Measurements from ENCODE around the gene HOXB1. TPM values are rescaled to one million over a fixed set of nuclear protein-coding genes. Genes with fewer than 3 reads are reported as not detected.

The HOXB1 gene
- total RNA-seq, 1 experiment from 2014 or later: not detected

- no peak for DNase-seq (ENCODE audit: low spot score)
Measured at GRCh38 chr17:48554412-48555257, 23.8 kb upstream of the HOXB1 start.

DNA sequence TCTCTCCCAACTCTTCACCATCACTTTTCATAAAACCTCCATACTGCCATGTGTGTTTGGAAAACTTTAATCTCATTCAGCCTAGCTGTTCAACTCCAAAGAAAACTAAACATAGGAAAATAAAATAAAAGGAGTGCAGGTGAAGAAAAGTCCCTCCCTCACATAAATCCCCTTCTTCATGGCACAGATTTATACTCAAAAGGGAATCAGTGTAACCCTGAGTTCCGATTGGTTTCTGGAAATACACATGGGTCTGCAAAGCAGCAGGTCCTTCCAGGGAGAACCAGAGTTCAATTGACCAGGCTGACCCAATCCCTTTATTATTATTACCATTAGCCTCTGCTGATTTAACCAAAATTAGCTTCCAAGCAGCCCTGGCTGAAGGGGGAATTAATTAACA lies 23.0 kb upstream of the HOXB1 start:
- DNase-seq (ENCODE audit: low spot score): no peak

GRCh38 chr17:48553190-48553547 lies 22.4 kb upstream of the HOXB1 start:
- DNase-seq (ENCODE audit: low spot score): no peak

DNA sequence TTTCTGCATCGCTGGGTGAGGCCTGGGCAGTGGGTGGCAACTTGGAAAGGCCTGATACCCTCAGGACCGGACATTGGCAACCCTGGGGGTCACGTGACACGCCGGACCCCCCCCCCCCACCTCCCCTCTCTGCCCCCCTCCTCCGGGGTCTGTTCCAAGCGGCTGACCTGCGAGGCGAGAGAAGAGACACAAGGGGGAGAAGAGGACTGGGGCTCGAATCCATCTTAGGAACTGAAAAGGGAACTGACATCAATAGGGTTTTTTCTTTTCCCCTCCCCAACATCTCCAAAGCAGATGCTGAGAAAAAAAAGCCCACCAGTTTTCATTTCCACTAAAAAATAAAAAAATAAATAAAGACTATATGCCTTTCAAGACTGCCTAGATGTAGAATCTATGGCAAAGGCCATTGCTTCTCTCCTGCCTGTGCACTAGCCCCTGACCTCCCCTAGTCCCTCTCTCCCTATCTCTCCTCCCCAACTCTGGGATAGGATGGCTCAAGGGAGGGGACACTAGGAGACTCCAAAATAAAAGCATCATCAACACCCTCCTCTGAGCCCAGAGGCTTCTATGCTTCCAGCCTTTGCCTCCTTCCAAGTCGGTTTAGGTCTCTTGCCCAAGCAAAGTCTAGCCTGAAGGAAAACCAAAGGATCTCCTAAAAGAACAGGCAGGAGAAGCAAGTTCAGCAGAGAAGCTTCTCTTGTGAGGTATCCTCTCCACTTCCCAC lies 21.8 kb upstream of the HOXB1 start:
- no peak for DNase-seq (ENCODE audit: low spot score)

DNA sequence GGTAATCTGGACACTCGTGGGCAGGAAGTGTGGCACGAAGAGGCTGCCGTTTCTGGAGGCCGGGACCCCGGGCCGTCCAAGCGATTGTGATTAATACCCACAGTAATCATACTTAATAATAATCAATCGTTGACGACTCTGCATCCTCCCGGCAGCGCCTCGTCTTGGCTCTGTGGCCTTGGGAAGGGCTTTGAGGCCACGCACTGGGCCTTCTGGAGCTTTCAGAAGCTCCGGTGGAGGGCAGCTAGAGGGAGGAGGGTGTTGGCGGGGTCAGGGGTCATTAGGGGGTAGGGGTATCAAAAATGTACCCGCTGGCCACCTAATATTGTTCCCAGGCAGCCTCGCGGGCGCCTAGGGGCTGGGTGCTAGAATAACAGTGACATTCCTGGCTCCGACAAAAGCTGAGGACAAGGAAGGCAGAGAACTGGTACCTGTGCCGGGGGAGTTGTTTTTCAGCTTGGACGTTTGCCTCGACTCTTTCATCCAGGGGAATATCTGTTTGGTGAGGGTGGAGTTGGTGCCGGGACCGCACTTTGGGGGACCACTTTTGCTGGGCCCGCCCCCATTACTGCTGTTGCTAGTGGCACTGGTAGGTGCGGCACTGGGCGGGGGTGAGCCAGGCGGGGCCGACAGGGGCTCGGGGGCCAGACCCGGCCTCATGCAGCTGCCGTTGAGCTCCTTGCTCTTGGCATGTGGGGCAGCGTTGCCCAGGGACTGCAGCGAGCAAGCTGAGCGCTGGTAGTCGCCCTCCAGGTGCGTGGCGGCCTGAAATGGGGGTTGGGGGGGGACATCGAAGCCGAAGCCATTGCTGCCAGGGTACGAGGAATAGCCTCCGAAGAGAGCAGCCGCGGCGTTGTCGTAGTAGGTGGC lies 21.0 kb upstream of the HOXB1 start:
- DNase-seq (ENCODE audit: low spot score): no peak

DNA sequence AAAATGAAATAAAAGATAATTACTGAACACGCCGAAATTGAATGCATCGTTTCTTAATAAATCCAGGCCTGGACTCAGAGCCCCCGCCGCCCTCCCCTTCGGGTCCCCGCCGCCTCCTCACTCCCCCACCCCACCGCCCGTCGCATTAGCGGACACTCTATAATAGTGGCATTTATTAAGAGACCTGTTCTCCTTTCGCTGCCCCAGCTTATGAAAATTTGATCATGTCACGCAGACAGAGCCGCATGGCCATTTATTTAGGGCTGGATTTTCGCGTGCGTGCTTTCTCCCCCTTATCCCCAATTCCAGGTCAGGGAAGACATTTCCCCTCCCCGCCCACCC lies 20.4 kb upstream of the HOXB1 start:
- no peak for DNase-seq (ENCODE audit: low spot score)

GRCh38 chr17:48550502-48551213 lies 19.8 kb upstream of the HOXB1 start:
- no peak for DNase-seq (ENCODE audit: low spot score)

GRCh38 chr17:48549914-48550501 lies 19.2 kb upstream of the HOXB1 start:
- DNase-seq (ENCODE audit: low spot score): no peak

DNA sequence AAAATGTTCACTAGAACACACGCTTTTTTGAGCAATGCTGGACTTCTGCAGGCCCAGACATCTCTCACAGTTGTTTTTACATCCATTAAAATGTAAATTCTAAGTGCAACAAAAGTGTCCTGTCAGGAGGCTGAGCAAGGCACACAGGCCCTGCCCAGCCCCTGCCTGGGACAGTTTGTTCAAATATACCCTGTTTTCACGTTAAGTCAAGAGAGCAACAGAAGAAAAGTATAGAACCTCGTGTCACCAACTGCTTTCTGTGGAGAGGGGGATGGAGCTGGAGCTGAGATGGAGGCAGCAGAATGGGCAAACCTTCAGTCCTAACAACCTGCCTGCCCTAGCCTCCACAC lies 18.4 kb upstream of the HOXB1 start:
- no peak for DNase-seq (ENCODE audit: low spot score)

DNA sequence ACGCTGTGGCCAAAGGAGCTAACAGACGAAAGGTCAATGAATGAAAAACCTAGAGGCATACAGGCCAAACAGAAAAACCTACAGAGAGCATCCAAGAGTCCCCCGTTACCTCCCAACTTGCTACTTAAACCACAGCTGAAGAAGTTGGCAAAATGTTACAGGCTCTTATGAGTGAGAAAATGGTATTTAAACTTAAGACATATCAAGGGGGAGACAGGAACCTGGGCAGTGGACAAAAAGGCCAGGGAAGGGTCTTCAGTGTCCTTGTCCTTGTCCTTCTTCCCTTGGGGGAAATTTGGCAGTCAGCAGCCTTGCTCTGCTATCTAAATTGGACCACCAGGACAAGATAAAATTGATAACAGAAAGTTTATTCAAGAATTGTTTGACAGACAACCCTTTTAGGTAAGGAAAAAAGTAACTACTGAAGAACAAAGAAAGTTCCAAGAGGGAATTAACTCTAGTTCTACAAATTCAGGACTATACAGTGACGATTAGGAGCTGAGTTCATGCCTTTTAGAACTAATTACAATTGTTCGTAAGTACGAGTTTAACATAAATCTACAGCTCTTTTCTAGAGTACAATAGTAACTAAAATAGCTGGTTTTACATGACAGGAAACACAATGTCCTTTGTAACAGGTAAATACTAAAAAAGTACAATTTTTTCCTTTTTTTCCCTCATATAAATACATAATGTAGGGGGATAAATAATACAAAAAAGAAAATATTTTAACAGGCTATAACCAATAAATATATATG lies 17.9 kb upstream of the HOXB1 start:
- no peak for DNase-seq (ENCODE audit: low spot score)

DNA sequence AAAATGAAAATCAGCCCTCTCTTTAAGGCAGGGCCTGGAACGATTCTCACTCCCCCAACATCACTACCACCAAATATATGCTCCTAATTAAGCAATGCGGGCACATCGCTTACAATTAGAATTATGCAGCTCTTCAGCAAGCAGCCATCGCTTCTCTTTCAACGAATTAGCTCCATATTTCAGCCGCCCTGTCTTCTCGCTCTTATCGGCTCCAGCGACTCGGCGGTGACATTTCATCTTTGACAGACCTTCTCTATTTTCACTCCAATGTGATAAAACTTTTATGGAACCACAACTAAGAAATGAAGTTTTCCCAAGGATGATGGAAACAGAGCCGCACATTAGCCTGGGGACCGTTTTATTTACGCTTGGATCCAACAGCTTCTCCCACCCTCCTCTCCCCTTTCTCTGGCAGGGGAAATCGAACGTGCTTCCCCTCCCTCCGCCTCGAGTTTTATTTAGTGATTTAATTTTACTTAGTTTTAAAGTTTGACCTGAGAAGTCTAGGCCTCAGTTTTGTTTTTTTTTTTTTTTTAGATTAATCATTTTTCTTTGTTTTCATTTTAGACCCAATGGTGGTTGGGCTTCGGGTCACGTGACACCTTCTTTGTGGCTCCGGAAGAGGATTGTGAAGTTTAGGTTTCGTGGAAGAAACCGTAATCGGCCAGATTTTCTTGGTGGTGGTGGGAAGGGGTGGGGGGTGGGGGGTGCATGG lies 17.2 kb upstream of the HOXB1 start:
- no peak for DNase-seq (ENCODE audit: low spot score)

DNA sequence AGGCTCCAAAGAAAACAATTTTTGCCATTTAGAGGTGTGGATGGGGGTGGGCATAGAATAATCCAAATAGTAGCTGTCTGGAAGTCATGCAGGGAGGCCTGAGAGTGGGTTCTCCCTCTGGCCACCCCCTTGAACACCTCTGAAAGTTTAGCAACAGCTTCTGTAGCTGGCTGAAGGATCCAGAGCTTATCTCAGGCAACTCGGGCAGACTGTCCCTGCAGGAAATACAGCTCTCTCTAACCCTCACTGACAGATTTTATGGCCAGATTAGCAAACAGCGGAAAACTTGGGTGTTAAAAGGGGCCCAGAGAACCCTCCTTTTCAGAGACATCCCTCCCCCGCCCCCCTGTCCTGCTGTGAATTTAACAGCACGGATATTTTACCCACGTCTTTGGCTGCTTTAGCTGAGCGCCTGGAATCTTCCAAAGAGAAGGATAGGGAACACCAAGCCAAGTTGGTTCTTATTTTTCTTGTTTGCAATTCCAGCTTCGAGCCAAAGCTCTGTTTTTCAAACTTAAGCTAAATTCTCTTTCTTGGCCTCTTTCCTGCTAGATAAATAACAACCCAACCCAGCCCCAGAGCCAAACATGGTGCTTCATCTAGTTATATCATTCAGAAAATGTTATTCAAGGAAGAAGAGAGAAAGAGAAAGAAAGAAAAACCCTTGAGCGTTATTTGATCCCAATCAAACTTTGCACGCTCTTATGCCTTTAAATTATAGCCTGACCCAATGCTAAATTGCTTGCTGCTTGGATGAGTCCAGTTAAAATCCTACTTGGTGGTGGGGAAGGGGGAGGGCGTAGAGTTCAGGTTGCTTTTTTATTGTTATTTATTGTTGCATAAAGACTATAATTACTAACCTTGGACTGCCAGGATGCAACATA lies 16.4 kb upstream of the HOXB1 start:
- no peak for DNase-seq (ENCODE audit: low spot score)

GRCh38 chr17:48546137-48546923 lies 15.5 kb upstream of the HOXB1 start:
- DNase-seq (ENCODE audit: low spot score): no peak

GRCh38 chr17:48545539-48545938 lies 14.7 kb upstream of the HOXB1 start:
- DNase-seq (ENCODE audit: low spot score): no peak

DNA sequence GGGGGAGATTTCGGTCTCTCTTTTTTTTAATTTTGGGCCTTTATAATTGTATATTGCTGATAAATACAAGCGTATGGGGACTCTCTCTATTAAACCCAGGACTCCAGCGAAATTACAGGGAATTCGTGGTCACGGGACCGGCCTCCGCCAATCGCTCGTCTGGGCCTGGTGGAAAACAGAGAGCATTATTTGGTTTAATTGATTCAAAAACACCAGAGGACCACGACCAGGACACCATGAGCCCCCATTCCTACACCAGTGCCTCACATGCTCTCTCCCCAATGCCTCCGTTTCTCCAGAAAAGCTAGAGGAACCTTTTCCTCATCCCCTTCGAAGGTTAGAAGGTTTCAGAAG lies 14.2 kb upstream of the HOXB1 start, which contains the start of gene HOXB2:
TSS of gene HOXB2 (minus strand) at position 88 of the 354 bp plus-strand sequence. CDS start 198 bp downstream, outside the sequence.
- no peak for DNase-seq (ENCODE audit: low spot score)

DNA sequence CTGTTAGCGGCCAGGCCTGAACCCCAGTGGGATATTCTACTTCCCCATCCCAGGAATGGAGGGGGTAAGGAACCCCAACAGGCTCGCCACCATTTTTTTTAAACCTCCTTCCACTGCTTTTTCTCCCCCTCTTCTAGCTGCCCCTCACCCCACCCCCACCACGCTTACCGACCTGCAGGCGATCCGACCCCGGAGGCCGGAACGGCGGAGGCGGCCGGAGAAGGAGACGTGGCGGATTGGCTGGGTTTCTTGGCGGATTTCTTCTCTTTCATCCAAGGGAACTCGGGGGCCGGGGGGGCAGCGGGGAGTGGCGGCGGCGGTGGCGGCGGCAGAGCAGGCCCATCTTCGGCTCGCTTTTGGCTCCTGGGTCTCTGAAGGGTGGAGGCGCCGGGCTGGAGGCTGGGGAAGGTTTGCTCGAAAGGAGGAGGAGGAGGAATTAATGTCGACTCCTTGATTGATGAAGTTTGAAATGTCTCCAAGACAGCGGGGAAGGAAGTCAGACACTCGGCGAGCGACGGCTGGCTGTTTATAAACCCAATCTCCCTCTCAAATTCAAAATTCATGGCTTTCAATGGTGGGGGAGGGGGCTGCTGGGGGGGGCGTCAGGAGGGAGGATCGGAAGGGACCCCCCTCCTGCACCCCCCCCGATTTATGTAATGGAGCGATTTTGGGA lies 13.7 kb upstream of the HOXB1 start:
- peak; percentile 92 for DNase-seq (ENCODE audit: low spot score)

DNA sequence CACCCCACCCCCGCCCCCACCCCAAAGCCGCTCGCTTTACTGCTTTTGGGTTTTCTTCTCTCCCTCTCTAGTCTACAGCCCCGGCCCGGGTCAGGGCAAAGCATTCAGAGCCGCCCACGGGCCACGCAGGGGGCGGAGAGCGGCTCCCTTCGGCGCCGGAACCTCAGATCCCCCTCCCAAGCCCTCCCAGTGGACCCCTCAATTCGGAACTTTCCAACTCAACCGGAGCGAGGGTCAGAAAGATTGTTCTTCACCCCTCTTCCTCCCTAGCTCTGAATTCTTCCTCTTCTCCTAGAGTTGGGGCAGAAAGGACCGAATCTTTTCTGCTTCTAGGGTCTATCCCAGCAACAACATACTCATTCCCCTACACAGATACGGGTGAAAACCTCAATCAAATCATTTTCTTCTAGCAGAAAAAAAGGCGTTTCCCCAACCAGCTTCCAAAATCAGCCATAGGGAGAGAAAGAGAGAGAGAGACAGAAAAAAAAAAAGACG lies 13.1 kb upstream of the HOXB1 start:
- no peak for DNase-seq (ENCODE audit: low spot score)
